GM12878 (cell line): ENCODE data around the gene GRIN2C. TPM values are rescaled to one million over a fixed set of nuclear protein-coding genes. Genes with fewer than 3 reads are reported as not detected.

ENCODE experiments used
- E2F8 ChIP-seq: fragments of 450-650 bp; IDR thresholded peaks from 2 replicates; pipeline ENCODE4 v1.6.1; 2018; ENCODE audit warnings: mild to moderate bottlenecking, low read depth, moderate library complexity; ENCODE audit not compliant: partially characterized antibody
- HDAC6 ChIP-seq: fragments of 200-600 bp; sonication (generic); IDR thresholded peaks from one replicate; pipeline ENCODE4 v1.8.0; 2017; ENCODE audit warnings: antibody characterized with exemption; ENCODE audit not compliant: unreplicated experiment
- RAD21 ChIP-seq: IDR thresholded peaks from 2 replicates; pipeline ENCODE4 v1.6.1; 2011; ENCODE audit warnings: mild to moderate bottlenecking, low read depth, low read length, moderate library complexity; ENCODE audit not compliant: insufficient read depth
- SPI1 ChIP-seq: IDR thresholded peaks from 2 replicates; pipeline ENCODE4 v1.6.1; 2011; ENCODE audit warnings: low read depth, mild to moderate bottlenecking, low read length, moderate library complexity, borderline replicate concordance; ENCODE audit not compliant: insufficient read depth
- STAT3 ChIP-seq: IDR thresholded peaks from 2 replicates; pipeline ENCODE4 v1.6.1; 2011; ENCODE audit warnings: low read depth, low read length, improper control_type of control experiment
- ZBTB40 ChIP-seq: fragments of 450-650 bp; IDR thresholded peaks from 2 replicates; pipeline ENCODE4 v1.6.1; 2016; ENCODE audit warnings: mild to moderate bottlenecking, moderate library complexity, borderline replicate concordance
- ZSCAN29 ChIP-seq: fragments of 450-650 bp; IDR thresholded peaks from 2 replicates; pipeline ENCODE4 v1.6.1; 2017; ENCODE audit warnings: mild to moderate bottlenecking, moderate library complexity
- polyA plus RNA-seq, 11 experiments: library from polyadenylated mRNA; depleted of rRNA in 4 of 11; unstranded in 6 of 11; stranded (reverse) in 5 of 11; fragments of >200 nt; fragmentation: Nextera tagmentation in 4 of 11; fragmentation: Illumina TruSeq in 1 of 11; extraction: Ambion mirVana in 4 of 11; extraction: Trizol in 1 of 11; gene quantifications; 1 replicate in 1 of 11; 2 replicates in 10 of 11; pipeline versions ENCODE4 v1.2.1 to v1.2.3, GENCODE V29; 2011 to 2016; ENCODE audit warnings: inconsistent platforms in 2 of 11, missing spikeins in 2 of 11, low read depth in 1 of 11
- total RNA-seq, 4 experiments: library from RNA; depleted of rRNA in 3 of 4; stranded (reverse); fragments of >200 nt in 3 of 4; fragmentation: Illumina TruSeq in 1 of 4; extraction: Trizol in 1 of 4; gene quantifications; 2 replicates each; pipeline versions ENCODE4 v1.2.1 to v1.2.3, GENCODE V29; 2013 to 2021

Gene GRIN2C
- total and polyA plus RNA-seq, 10 of the 15 experiments (the other 5 are each of a cell fraction or from before 2014, with no cell fraction given) = 0.01 to 0.20 (median 0.11) TPM; not detected in 2

- TF ChIP-seq ZBTB40 (no peak), STAT3 (no peak), SPI1 (no peak), RAD21 (no peak), ZSCAN29 (no peak), HDAC6 (no peak), E2F8 (no peak)
- TF ChIP-seq, all 136 proteins: peak for 0
These were observed 56.2 kb downstream of the GRIN2C start (continued) for GRCh38 chr17:74803388-74803930.
